ENCODE results near the gene DDIT3. TPM values are rescaled to one million over a fixed set of nuclear protein-coding genes. Genes with fewer than 3 reads are reported as not detected.
"Not testable (repeated sequence)": the region's sequence is repeated elsewhere in the genome, so short reads cannot be mapped to it uniquely, and the experiment has no call there.

DDIT3 gene
- total RNA-seq, 1 donor from 2014 or later = 20.7 TPM

DNA sequence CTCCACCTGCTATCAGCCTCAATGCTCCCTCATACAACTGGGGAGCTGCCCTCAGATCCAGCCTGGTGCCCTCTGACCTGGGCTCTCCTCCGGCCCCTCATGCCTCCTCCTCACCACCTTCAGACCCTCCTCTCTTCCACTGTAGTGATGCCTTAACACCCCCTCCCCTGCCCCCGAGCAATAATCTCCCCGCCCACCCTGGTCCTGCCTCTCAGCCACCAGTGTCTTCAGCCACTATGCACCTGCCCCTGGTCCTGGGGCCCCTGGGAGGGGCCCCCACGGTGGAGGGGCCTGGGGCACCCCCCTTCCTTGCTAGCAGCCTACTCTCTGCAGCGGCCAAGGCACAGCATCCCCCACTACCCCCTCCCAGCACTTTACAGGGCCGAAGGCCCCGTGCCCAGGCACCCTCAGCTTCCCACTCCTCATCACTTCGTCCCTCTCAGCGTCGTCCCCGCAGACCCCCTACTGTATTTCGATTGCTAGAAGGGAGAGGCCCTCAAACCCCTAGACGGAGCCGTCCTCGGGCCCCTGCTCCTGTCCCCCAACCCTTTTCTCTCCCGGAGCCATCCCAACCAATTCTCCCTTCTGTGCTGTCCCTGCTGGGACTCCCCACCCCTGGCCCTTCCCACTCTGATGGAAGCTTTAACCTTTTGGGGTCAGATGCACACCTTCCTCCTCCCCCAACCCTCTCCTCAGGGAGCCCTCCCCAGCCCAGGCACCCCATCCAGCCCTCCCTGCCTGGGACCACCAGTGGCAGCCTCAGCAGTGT, 5.5 kb upstream of the DDIT3 start:
- no peak for DNase-seq (ENCODE audit: low spot score)

- DNase-seq (ENCODE audit: low spot score) = no peak
These were observed 4.7 kb upstream of the DDIT3 start for GRCh38 chr12:57524814-57525614.

- DNase-seq (ENCODE audit: low spot score) = no peak
These were observed 3.6 kb upstream of the DDIT3 start for GRCh38 chr12:57523706-57524614.

DNA sequence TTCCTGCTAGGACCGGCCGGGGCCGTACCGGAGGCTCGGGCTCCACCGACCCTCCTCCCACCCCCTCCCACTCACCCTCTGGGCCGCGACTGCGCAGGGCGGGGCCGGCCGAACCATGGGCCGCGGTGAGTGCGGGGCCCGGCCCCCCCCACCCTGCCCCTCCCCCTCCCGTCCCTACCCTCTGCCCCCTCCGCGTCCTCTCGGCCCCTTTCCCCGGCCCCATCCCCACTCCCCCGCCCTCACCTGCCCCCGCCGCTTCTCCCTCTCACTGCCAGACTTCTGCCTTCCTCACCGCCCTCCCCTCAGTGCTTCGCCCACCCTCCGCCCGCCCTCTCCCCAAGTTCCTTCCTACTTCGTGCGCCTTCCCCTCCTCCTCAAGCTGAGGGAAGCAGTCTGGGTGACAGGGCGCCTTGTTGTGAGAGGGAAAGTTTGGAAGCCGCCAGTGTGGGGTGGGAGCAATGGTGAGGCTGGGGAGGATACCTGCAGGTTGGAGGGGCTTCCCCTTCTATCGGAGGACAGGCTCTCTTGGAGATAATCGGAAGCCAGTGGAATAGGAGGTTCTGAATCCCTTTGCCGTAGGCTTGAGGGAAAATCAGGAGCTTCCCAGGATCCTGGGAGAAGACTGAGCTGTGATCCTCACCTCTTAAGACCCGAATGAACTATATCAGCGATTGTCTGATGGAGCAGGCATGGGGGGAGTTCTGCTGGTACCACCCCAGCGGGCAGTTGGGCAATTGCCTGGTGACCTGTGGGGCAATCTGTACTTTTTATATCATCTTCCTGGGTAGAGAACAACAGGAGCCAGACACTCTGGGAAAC, 2.8 kb upstream of the DDIT3 start:
- peak; percentile 90 for DNase-seq (ENCODE audit: low spot score)

- peak; percentile 92 for DNase-seq (ENCODE audit: low spot score)
These were observed 1.9 kb upstream of the DDIT3 start, which contains the start of gene MBD6 for GRCh38 chr12:57522011-57522886. Gene MBD6 (plus strand): TSS chr12:57522824. CDS start chr12:57524304, 1,480 bp downstream.

GRCh38 chr12:57521525-57522010, 1.3 kb upstream of the DDIT3 start:
- DNase-seq (ENCODE audit: low spot score) = peak; percentile 71

GRCh38 chr12:57519796-57520052, 590 bp downstream of the DDIT3 start:
- DNase-seq (ENCODE audit: low spot score) = no peak

DNA sequence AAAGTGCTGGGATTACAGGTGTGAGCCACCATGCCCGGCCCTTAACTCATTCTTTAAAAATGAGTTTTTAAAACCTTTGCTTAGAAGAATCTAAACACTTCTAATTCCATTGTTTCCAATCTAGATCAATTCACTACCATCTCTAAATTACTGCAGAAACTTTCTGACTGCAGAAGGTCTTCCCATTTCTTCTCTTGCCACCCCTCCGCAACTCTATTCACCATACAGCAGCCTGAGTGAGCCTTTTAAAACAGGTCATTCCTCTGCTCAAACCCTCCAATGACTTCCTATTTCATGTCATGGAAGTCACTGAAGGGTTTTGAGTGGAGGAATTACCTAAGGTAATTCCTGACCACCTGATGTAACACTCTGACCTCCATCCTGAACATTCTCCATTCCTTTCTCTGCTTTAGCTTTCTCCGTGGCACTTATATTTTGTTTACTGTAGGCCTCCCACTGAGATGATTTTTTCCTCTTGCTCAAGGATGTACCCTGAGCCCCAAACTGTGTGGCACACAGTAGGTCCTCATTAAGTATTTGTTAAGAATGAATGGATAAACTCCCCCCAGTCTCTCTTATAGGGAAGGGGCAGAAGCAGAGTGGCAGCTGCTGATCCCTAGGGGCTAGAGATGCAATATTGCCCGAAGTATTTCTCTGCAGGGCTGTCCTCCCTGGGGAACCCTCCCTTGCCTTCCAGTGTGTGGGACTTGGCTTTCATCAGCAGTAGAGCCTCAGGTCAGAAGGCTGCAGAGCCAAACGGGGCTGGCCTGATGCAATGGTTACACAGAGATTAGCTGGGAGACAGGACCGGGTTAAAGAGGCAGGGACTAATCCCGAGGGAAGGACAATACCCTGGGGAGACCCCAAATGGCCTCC, 1.2 kb downstream of the DDIT3 start:
- DNase-seq (ENCODE audit: low spot score) = peak; percentile 35

DNA sequence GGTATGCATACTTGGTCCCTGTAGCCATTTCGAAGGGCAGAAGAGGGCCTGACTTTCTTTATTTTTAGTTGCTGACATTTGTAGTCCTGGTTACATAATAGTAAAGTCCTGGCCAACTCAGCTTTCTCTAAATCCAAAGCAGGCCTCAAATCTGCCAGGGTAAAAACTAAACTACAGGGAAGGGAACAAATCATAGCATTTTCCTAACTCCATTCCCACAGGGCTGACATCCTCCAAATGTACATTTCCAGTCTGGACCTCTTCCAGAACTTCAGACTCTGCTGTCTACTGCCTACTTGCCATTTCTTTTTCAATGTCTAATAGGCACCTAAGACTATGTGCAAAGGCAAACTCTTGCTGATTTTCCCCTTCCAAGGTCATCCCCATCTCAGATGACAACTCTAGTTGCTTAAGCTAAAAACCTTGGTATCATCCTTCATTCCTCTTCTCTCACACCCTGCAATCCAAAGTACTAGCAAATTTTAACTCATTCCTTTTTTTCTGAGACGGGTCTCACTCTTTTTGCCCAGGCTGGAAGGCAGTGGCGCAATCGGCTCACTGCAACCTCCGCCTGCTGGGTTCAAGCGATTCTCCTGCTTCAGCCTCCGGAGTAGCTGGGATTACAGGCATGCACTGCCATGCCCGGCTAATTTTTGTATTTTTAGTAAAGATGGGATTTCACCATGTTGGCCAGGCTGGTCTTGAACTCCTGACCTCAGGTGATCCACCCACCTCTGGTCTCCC, 2.0 kb downstream of the DDIT3 start:
- DNase-seq (ENCODE audit: low spot score) = peak; percentile 66

GRCh38 chr12:57517718-57518117, 2.6 kb downstream of the DDIT3 start:
- DNase-seq (ENCODE audit: low spot score) = not testable (repeated sequence)

DNA sequence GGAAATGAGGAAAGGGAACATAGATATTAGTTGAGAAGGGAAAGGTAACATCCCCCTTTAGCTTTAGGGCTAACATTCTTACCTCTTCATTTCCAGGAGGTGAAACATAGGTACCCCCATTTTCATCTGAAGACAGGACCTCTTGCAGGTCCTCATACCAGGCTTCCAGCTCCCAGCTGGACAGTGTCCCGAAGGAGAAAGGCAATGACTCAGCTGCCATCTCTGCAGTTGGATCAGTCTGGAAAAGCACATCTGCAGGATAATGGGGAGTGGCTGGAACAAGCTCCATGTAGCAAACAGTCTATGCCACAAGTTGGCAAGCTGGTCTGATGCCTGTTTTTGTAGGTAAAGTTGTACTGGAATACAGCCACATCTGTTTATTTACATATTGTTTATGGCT, 3.1 kb downstream of the DDIT3 start:
- DNase-seq (ENCODE audit: low spot score) = no peak

DNA sequence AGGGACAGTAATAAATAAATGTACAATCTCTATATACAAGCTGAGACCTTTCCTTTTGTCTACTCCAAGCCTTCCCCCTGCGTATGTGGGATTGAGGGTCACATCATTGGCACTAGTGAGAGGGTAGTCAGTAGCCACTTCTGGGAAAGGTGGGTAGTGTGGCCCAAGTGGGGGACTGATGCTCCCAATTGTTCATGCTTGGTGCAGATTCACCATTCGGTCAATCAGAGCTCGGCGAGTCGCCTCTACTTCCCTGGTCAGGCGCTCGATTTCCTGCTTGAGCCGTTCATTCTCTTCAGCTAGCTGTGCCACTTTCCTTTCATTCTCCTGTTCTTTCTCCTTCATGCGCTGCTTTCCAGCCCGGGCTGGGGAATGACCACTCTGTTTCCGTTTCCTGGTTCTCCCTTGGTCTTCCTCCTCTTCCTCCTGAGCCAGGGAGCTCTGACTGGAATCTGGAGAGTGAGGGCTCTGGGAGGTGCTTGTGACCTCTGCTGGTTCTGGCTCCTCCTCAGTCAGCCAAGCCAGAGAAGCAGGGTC, 3.6 kb downstream of the DDIT3 start:
- DNase-seq (ENCODE audit: low spot score) = no peak

- no peak for DNase-seq (ENCODE audit: low spot score)
These were observed 4.3 kb downstream of the DDIT3 start for GRCh38 chr12:57515934-57516541.

GRCh38 chr12:57515408-57515933, 4.8 kb downstream of the DDIT3 start:
- no peak for DNase-seq (ENCODE audit: low spot score)

DNA sequence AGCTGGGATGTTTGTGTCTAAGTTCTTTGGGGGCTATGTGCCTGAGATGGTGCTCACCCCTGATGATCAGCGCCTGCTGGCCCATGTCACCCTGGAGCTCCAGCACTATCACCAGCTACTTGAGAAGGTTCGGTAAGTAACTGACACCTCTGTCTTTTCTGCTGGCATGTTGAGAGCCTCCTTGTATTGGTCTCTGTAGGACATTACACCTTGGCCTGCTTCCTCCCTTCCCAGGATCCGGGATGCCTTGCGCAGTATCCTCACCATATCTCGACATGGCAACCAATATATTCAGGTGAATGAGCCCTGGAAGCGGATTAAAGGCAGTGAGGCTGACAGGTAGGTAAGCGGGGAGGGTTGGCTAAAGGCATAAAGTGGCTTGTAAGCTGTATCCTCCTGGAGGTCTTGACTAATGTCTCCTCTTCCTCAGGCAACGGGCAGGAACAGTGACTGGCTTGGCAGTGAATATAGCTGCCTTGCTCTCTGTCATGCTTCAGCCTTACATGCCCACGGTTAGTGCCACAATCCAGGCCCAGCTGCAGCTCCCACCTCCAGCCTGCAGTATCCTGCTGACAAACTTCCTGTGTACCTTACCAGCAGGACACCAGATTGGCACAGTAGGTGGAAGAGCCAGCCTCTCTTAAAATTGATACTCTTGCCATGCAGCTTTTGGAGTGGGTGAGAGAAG, 5.5 kb downstream of the DDIT3 start:
- no peak for DNase-seq (ENCODE audit: low spot score)

DNA sequence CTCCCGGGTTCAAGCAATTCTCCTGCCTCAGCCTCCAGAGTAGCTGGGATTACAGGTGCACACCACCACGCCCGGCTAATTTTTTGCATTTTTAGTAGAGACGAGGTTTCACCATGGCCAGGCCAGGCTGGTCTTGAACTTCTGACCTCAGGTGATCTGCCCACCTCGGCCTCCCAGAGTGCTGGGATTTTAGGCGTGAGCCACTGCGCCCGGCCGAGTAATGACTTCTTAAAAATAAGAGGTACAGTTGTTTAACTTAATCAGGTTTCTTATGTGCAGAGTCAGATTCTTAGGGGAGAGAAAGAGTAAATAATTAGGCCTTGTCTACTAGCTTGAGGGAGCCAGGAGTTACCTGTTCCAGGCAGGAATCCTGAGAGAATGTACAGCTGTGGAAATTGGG, 6.1 kb downstream of the DDIT3 start:
- DNase-seq (ENCODE audit: low spot score) = not testable (repeated sequence)

- not testable (repeated sequence) for DNase-seq (ENCODE audit: low spot score)
These were observed 6.6 kb downstream of the DDIT3 start for GRCh38 chr12:57513677-57514076.

Measured in umbilical cord (tissue), 2 donors.